CD14-positive monocyte (primary cell): ENCODE data around the gene TUBG2. TPM values are rescaled to one million over a fixed set of nuclear protein-coding genes. Genes with fewer than 3 reads are reported as not detected.
"Not testable (repeated sequence)": the region's sequence is repeated elsewhere in the genome, so short reads cannot be mapped to it uniquely, and the experiment has no call there.

Experiments
- DNase-seq, 3 donors: peaks; one replicate each; pipeline ENCODE4 v3.0.0-alpha.2; 2011 to 2022
- H2AFZ ChIP-seq: 2 replicates; pipeline ENCODE4 v1.6.0; 2012; ENCODE audit warnings: mild to moderate bottlenecking, low read depth, low read length, inconsistent platforms; ENCODE audit not compliant: insufficient read depth, poor library complexity, severe bottlenecking
- H3K27ac ChIP-seq, 2 donors: 1 replicate in 1 of 2; 2 replicates in 1 of 2; pipeline ENCODE4 v1.5.1; 2012 to 2013; ENCODE audit warnings: low read length in 2 of 2, control low read depth in 1 of 2, inconsistent platforms in 1 of 2, low read depth in 1 of 2, mild to moderate bottlenecking in 1 of 2
- H3K27me3 ChIP-seq, 2 donors: one replicate each; pipeline versions ENCODE4 v1.6.0 to v1.6.1; 2011 to 2013; ENCODE audit warnings: low read length in 2 of 2; ENCODE audit not compliant: control insufficient read depth in 2 of 2, insufficient read depth in 2 of 2
- H3K36me3 ChIP-seq, 2 donors: replicated peaks in 1 of 2; 1 replicate in 1 of 2; 2 replicates in 1 of 2; pipeline versions ENCODE4 v1.5.1 to v1.6.1; 2012 to 2013; ENCODE audit warnings: low read length in 2 of 2, control low read depth in 1 of 2, inconsistent platforms in 1 of 2, mild to moderate bottlenecking in 1 of 2; ENCODE audit not compliant: insufficient read depth in 2 of 2, control insufficient read depth in 1 of 2
- H3K4me1 ChIP-seq, 2 donors: 1 replicate in 1 of 2; 2 replicates in 1 of 2; pipeline versions ENCODE4 v1.5.1 to v1.6.1; 2012 to 2013; ENCODE audit warnings: low read length in 2 of 2, control low read depth in 1 of 2, inconsistent platforms in 1 of 2, mild to moderate bottlenecking in 1 of 2, moderate library complexity in 1 of 2; ENCODE audit not compliant: insufficient read depth in 2 of 2, control insufficient read depth in 1 of 2
- H3K4me2 ChIP-seq: replicated peaks from 2 replicates; pipeline ENCODE3; 2012; ENCODE audit warnings: low read length, moderate library complexity, mild to moderate bottlenecking; ENCODE audit not compliant: poor library complexity, severe bottlenecking; ENCODE audit errors: extremely low read depth
- H3K4me3 ChIP-seq, 3 experiments: fragments of 200-600 bp in 1 of 3; sonication (generic) in 1 of 3; replicated peaks in 1 of 3; 1 replicate in 2 of 3; 2 replicates in 1 of 3; pipeline ENCODE4 v1.5.1; 2011 to 2013; ENCODE audit warnings: low read length in 3 of 3, mild to moderate bottlenecking in 3 of 3, control low read depth in 2 of 3, low read depth in 2 of 3, inconsistent platforms in 1 of 3, moderate library complexity in 1 of 3
- H3K79me2 ChIP-seq: 2 replicates; pipeline ENCODE4 v1.6.0; 2012; ENCODE audit warnings: mild to moderate bottlenecking, control low read depth, inconsistent platforms, low read length, moderate library complexity; ENCODE audit not compliant: insufficient read depth
- H3K9ac ChIP-seq: 2 replicates; pipeline ENCODE4 v1.6.0; 2017; ENCODE audit warnings: low read length, mild to moderate bottlenecking; ENCODE audit not compliant: insufficient read depth, poor library complexity, severe bottlenecking
- H3K9me3 ChIP-seq, 2 donors: replicated peaks in 1 of 2; 1 replicate in 1 of 2; 2 replicates in 1 of 2; pipeline versions ENCODE4 v1.5.1 to v1.6.1; 2012 to 2013; ENCODE audit warnings: low read length in 2 of 2, control low read depth in 1 of 2; ENCODE audit not compliant: control insufficient read depth in 1 of 2, insufficient read depth in 1 of 2
- H4K20me1 ChIP-seq: 2 replicates; pipeline ENCODE4 v1.6.0; 2012; ENCODE audit warnings: mild to moderate bottlenecking, low read length, control low read depth, moderate library complexity; ENCODE audit not compliant: insufficient read depth
- H3K27ac Mint-ChIP-seq, 7 donors: one replicate each; pipeline ENCODE4 v1.8.0; 2020; ENCODE audit warnings: mild to moderate bottlenecking in 7 of 7, mixed read lengths in 7 of 7, moderate library complexity in 6 of 7, inconsistent platforms in 2 of 7
- H3K27me3 Mint-ChIP-seq, 3 donors: one replicate each; pipeline ENCODE4 v1.8.0; 2021 to 2022; ENCODE audit warnings: low read depth in 3 of 3, mild to moderate bottlenecking in 3 of 3, mixed read lengths in 3 of 3, moderate library complexity in 3 of 3, inconsistent platforms in 1 of 3
- H3K36me3 Mint-ChIP-seq, 2 donors: one replicate each; pipeline ENCODE4 v1.8.0; 2020; ENCODE audit warnings: mixed read lengths in 2 of 2, inconsistent platforms in 1 of 2, mild to moderate bottlenecking in 1 of 2
- H3K4me1 Mint-ChIP-seq: one replicate; pipeline ENCODE4 v1.8.0; 2020; ENCODE audit warnings: mild to moderate bottlenecking, mixed read lengths
- H3K4me3 Mint-ChIP-seq, 2 donors: one replicate each; pipeline ENCODE4 v1.8.0; 2020; ENCODE audit warnings: mild to moderate bottlenecking in 2 of 2, mixed read lengths in 2 of 2, moderate library complexity in 1 of 2
- H3K9me3 Mint-ChIP-seq, 7 donors: one replicate each; pipeline ENCODE4 v1.8.0; 2020 to 2022; ENCODE audit warnings: mixed read lengths in 7 of 7, mild to moderate bottlenecking in 6 of 7, moderate library complexity in 6 of 7, inconsistent platforms in 2 of 7
- WGBS: methylation state at CpG from one replicate; pipeline ENCODE4 v1.1.5; 2013; ENCODE audit warnings: missing lambda C conversion rate; ENCODE audit not compliant: insufficient coverage; 5-methylcytosine and 5-hydroxymethylcytosine counted together
- intact Hi-C, 2 donors: fragments of 100-400 bp; cut with micrococcal nuclease; formaldehyde crosslinking; loops; one replicate each; pipeline versions ENCODE4 v1.15.0 to v1.15.1; 2023
- polyA minus RNA-seq: library from RNA; depleted of rRNA, polyadenylated mRNA; stranded (reverse); fragments of >200 nt; gene quantifications from 2 replicates; pipeline ENCODE4 v1.2.3, GENCODE V29; 2012
- polyA plus RNA-seq, 3 donors: library from polyadenylated mRNA; depleted of rRNA in 1 of 3; unstranded in 2 of 3; stranded (reverse) in 1 of 3; fragments of 300-500 nt in 2 of 3; fragments of >200 nt in 1 of 3; fragmentation: Illumina TruSeq in 2 of 3; gene quantifications; 1 replicate in 2 of 3; 2 replicates in 1 of 3; pipeline ENCODE4 v1.2.3, GENCODE V29; 2012 to 2021
- total RNA-seq, 12 experiments: library from RNA in 1 of 12; stranded (reverse) in 1 of 12; fragments of 120-200 nt in 1 of 12; gene quantifications; one replicate each; pipeline ENCODE4 v1.2.4 and lab custom pipeline; 2013 to 2026; ENCODE audit warnings: mixed read lengths in 6 of 12, inconsistent platforms in 1 of 12
- TF ChIP-seq, protein P1 (sequence below): fragments of 200-600 bp; IDR thresholded peaks from one replicate; pipeline ENCODE4 v1.8.0; 2022; ENCODE audit warnings: antibody characterized with exemption, mild to moderate bottlenecking

The TUBG2 gene
- 1.9 TPM for total RNA-seq (2013)
- 1 to 10 TPM in 1 of 3 donors, under 1 TPM in 2; 0.31 to 7.3 (median 0.47) TPM for polyA plus RNA-seq
- 1.0 and 1.1 TPM in 2 replicates for polyA minus RNA-seq
- total RNA-seq (lab: John Stamatoyannopoulos, UW): 0.42 to 2.4 (median 0.74) reads per million in 11 experiments

DNA sequence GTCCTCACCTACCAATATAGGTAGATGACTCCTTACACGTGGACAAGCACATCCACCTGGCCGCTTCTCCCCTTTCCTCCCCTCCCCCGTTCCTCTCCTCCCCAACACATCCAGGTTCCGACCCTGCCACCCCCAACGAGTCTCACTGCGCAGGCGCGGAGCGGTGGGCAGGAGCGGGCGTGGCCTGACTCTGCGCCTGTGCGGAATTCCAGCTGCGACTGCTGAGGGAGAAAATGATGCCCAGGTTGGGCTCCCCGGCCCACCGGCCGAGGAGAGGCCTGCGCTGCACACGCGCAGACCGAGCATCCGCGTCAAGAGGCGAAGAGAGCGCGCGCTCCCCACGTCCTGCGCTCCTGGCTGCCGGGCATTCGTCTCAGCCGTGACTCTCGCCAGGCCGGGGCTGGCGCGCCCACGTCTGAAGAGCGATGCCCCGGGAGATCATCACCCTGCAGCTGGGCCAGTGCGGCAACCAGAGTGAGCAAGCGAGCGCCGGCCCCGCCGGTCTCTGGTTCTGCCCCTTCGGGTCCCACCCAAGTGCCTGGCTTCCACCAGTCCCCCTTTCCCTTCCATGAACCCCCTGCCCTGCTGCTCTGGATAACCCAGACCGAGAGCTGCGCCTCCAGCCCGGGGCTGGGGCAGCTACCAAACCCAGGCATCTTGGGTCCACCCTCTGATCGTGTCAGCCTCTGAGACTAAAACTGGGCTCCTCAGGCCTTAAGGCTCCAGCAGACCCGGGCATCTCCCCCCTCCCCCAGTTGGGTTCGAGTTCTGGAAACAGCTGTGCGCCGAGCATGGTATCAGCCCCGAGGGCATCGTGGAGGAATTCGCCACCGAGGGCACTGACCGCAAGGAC, at the start of gene TUBG2:
Gene TUBG2 (plus strand): TSS at position 206 of the 853 bp plus-strand sequence. CDS start 220 bp downstream, at position 426.
- TF ChIP-seq, protein P1, sequence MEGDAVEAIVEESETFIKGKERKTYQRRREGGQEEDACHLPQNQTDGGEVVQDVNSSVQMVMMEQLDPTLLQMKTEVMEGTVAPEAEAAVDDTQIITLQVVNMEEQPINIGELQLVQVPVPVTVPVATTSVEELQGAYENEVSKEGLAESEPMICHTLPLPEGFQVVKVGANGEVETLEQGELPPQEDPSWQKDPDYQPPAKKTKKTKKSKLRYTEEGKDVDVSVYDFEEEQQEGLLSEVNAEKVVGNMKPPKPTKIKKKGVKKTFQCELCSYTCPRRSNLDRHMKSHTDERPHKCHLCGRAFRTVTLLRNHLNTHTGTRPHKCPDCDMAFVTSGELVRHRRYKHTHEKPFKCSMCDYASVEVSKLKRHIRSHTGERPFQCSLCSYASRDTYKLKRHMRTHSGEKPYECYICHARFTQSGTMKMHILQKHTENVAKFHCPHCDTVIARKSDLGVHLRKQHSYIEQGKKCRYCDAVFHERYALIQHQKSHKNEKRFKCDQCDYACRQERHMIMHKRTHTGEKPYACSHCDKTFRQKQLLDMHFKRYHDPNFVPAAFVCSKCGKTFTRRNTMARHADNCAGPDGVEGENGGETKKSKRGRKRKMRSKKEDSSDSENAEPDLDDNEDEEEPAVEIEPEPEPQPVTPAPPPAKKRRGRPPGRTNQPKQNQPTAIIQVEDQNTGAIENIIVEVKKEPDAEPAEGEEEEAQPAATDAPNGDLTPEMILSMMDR: no peak
- H3K27me3 ChIP-seq: peaks cover 0 to 5% of the 10 kb centered on the region in 2 donors
- peaks cover 15 to 26% (median 18%) of the 10 kb centered on the region in 3 donors for H3K27me3 Mint-ChIP-seq
- no peaks in the 10 kb centered on the region for H3K36me3 Mint-ChIP-seq
- H3K27ac ChIP-seq: no peak within 1 kb of the TSS
- DNase-seq: peak in 2 of 3 donors; percentile 33 to 39
- H3K4me3 Mint-ChIP-seq: peak within 1 kb of the TSS; percentile 89 to 95
- H3K9ac ChIP-seq: peak within 1 kb of the TSS; percentile 58
- peaks cover 0 to 6% (median 3%) of the 10 kb centered on the region in 7 donors for H3K9me3 Mint-ChIP-seq
- no peaks in the 10 kb centered on the region for H3K9me3 ChIP-seq
- H3K79me2 ChIP-seq: no peaks in the 10 kb centered on the region
- H2AFZ ChIP-seq: peak within 1 kb of the TSS; percentile 89
- no peaks in the 10 kb centered on the region for H3K36me3 ChIP-seq
- peaks cover 23% of the 10 kb centered on the region for H3K4me1 Mint-ChIP-seq
- H4K20me1 ChIP-seq: no peaks in the 10 kb centered on the region
- peak within 1 kb of the TSS in 2 of 7 donors; percentile 16 to 82 for H3K27ac Mint-ChIP-seq
- 1% methylated on average over 49 of the region's 59 CpGs for WGBS
- intact Hi-C loops: no loop called here
- peak within 1 kb of the TSS; percentile 90 for H3K4me2 ChIP-seq
- H3K4me1 ChIP-seq: peaks cover 11 to 13% of the 10 kb centered on the region in 2 donors
- H3K4me3 ChIP-seq: peak within 1 kb of the TSS; percentile 21 to 89 (median 51)

DNA sequence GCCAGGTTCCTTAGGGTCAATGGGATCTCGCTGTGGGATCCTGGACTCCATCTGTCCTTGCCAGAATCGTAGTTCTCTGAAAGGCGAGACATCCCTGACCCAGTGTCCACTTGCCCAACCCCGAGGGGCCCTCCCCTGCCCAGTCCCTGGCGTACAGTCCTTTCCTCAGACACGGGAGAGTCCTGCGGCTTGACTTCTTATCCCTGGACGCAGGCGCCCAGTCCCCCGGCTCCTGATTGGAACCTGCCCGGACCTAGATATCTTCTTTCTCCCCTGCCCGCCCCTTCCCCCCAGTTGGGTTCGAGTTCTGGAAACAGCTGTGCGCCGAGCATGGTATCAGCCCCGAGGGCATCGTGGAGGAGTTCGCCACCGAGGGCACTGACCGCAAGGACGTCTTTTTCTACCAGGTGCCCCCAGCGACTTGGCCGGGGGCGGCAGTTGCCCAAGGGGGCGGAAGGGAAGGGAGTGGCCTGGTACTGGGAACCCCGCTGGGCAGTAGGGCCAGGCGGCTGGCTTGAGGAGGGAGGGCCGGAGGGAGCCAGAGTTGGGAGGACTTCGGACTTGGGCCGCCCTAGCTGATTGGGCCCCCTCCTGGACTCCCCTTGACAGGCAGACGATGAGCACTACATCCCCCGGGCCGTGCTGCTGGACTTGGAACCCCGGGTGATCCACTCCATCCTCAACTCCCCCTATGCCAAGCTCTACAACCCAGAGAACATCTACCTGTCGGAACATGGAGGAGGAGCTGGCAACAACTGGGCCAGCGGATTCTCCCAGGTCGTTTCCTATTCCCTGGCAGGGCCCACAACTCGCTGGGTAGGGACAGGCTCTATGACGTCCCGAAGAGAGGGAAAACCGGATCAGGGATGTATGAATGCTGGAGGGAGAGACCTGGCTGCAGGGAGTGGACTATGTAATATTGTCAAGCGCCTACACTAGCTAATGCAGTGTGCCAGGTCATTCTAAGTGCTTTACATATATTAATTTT, 49.0 kb upstream of the TUBG2 start:
- Mint-ChIP-seq H3K27ac (peak overlapping the region; percentile 83 to 95 (median 88)), H3K4me3 (peak overlapping the region; percentile 100), H3K36me3 (peaks cover 32 to 39% of the 10 kb centered on the region in 2 donors), H3K4me1 (peaks cover 29% of the 10 kb centered on the region)
- Histone ChIP-seq H3K4me2 (peak overlapping the region; percentile 86), H3K4me1 (peaks cover 21 to 32% of the 10 kb centered on the region in 2 donors), H3K27ac (peak overlapping the region; percentile 56 to 90), H4K20me1 (peaks cover 40% of the 10 kb centered on the region), H2AFZ (peak overlapping the region; percentile 93), H3K79me2 (peaks cover 45% of the 10 kb centered on the region), H3K36me3 (peaks cover 29 to 42% of the 10 kb centered on the region in 2 donors), H3K4me3 (peak overlapping the region; percentile 58 to 92 (median 80)), H3K9ac (peak overlapping the region; percentile 91)
- H3K27me3 ChIP-seq, H3K9me3 ChIP-seq, DNase-seq, H3K27me3 Mint-ChIP-seq, H3K9me3 Mint-ChIP-seq: not testable (repeated sequence)
- intact Hi-C loops: loop anchor here (2.0 to 5.0 kb wide), 2 partner anchors 43 to 67 kb away; partner anchors contain the start of genes MLX (in 1 of the 2) and PLEKHH3 (in 1 of the 2)
- WGBS: 15% methylated on average over 17 of the region's 42 CpGs
